ENCODE results near the gene CSMD2.

CSMD2 gene

DNA sequence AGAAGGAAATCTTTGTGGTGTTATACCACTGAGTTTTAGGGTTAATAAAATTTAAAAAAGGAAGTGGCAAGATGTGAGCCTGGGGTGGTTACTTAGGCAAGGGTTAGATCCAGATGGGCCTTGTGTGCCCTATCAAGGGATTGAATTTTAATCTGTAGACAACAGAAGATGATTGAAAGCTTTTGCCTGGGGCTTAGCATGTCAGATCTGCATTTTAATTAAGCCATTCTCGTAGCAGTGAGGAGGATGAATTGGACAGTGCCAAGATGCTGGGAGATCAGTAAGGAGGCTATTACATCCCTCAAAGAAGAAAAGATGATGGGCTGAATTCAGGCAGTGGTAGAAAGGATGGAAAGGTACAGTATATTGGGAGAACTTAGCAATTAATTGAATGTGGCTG lies 258.9 kb downstream of the CSMD2 start:
- DNase-seq = no peak

DNA sequence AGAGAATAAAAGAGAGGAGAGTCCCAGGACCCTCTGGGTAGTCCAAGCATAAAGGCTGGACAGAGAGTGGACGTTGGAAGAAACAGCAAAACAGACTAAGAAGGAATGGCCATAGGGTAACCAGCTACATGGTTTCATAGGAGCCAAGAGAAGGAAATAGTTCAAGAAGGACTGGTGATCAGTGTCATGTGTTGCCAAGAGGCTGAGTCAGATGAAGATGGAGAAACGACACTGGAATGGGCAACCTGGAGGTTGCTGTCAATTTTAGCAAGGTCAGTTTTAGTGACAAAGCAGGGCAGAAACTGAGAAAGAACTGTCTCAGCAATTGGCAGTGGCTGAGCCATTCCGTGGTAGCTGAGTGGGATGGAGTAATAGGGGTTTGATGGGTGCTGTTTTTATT lies 259.8 kb downstream of the CSMD2 start:
- DNase-seq = no peak

DNA sequence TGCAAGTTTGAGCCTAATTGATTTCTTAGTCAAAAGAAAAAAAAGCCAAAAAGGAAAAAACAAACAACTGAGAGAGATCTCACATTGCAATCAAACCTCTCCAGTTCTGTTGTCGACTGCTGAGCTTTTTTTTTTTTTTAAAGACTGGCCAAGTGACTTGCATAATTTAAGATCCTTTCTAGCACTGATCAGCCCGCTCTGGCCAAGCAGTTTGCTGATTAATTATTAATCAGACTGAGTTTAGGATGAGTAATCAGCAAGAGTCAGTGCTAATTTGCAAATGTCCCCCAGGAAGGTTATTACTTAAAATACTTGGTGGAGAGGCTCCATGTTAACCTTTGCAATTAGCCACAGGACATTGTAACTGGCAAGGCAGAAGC lies 261.8 kb downstream of the CSMD2 start:
- DNase-seq = no peak

DNA sequence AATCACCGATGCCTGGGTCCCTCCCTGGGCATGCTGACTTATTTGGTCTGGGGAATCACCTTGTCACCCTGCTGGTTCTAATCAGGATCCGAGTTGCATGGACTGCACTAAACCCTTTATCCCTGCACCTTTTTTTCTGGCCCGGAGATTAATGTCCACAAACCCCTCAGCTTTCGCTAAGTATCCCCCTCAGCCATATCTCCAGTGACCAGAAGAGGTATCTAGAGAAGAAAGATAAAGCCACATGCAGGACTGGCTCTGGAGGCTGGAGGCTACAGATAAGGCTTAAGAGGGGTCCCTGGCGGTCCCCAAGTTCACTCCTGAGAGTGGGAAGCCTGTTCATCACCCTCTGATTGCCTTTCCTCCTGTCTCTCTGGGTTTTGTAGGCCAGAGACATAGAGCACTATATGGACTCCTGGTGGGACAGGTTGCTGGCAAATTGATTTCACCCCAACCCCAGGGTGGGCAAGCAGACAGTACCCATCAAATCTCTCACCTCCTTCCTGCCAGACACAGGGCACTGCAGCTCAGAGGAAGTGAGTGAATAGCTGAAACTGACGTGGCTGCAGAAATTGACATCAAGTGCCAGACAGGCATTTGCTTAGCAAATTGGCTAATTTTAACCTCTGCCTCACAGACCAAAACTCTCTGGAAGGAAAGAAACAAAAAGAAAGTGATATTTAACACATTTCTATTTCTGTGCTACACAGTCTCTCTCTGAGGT lies 262.4 kb downstream of the CSMD2 start:
- DNase-seq = no peak

DNA sequence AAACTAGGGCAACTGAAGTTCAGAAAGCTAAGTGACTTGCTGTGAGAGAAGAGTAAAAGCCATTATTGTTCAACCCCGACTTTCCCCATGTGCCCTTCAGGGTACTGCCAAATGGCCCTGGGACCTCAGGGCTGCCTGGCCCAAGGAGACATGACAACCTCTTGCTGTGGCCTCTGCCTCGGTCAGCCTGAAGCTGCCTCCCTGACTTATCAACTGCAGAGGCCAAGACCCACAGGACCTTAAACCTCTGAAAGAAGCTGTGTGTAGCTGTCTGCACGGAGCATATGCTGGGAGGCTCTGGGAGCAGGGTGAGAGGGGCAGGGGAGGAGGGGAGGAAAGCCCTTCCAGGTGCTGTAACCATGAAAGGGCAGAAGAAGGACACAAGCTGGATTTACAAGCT lies 265.3 kb downstream of the CSMD2 start:
- no peak for DNase-seq

DNA sequence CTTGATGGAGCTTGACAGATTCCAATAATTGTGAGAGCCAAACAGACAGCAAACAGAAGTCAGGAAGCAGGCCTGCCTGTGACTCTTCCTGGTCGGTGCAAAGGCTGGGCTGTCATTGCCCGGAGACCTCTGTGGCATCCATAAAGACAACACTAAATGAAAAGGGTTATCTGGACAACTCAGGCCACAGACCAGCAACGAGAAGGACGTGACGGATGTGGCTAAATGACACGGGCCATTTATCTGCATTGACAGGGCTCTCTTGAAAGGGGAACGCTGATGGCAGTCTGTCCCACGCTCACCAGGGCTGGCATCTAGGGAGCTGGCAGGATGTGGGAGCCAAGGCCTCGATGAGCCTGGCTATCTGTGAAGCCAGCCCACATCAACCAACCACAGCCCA lies 266.1 kb downstream of the CSMD2 start:
- DNase-seq = no peak

DNA sequence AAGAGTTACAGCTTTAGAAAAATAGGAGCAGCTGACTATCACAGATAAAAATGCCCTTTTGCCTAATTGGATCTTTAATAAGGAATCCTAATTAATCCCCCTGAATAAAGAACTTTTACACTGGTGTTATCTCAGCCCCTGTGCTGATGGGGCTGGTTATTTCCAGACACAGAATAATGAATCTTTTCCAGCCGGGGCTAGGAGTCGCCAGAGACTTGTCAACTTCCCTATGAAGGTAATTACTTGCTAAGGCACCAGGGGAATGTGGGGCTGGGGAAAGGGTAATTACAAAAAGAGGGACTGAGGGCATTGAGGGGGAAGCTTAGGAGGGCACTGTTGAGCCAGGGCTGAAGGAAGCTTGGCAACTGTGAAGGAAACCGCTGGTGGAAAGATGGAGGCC lies 266.6 kb downstream of the CSMD2 start:
- no peak for DNase-seq

DNA sequence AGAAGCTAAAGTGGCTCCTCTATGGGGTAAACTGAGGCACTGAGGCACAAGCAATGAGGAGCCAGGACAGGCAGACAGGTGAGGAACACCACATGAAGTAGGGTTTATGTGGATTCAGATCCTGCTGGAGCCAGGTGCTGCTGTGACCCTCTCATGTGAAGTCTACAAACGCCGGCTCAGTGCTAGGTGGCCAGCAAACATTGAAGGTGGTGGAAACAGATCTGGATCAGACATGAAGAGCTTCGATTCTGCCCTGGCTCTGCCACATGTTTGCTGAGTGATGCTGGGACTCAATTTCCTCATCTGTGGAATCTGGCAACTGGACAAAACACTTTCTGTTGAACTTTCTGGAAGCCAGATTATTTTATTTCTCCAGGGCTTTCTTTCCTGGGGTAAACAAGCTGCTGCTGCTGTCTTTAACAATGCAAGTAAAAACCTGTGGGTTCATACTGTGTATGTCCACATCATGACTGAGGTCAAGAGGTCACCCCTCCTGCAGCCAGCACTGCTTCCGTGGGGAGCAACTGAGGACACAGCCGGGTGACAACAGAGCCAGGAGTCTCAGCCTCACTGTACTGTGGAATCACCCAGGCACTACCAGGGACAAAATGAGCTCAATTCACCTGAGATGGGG lies 267.8 kb downstream of the CSMD2 start:
- DNase-seq = no peak

DNA sequence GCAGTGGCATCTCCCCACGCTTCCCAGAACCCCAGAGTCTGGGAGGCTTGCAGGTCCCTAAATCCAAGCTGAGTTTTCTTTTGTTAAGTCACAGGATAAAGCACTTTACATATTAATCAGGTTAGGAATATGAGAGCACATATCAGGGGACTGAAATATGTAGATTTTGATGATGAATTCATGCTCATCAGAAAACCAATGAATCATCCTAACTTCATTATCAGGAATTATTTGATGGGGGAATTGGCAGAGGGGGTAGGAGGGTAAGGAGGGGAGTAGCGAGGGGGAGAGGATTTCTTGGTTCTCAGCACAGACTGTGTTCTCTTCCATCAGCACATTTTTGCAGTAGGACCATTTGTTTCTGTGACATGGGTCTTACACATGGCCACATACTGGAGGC lies 269.1 kb downstream of the CSMD2 start:
- peak in 1 of 51 donors; percentile 9 for DNase-seq

DNA sequence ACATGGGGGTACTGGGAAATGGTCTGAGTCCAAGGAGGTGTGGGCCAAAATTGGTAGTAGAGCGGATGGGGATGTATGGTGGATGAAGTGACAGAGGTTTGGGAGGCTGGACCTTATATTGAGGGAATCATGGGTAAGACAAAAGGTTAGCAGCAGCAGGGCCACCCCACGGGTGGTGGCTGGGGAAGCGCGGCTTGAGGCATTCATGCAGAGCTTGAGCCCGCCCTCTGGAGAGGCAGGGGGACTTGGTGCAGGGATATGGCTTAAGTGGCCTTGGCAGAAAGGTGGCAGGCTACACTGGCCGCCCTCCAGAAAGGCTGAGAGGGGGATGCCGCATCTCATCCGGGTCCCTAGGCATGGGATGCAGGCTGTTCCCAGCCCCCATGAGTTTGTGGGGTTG lies 269.6 kb downstream of the CSMD2 start:
- no peak for DNase-seq

DNA sequence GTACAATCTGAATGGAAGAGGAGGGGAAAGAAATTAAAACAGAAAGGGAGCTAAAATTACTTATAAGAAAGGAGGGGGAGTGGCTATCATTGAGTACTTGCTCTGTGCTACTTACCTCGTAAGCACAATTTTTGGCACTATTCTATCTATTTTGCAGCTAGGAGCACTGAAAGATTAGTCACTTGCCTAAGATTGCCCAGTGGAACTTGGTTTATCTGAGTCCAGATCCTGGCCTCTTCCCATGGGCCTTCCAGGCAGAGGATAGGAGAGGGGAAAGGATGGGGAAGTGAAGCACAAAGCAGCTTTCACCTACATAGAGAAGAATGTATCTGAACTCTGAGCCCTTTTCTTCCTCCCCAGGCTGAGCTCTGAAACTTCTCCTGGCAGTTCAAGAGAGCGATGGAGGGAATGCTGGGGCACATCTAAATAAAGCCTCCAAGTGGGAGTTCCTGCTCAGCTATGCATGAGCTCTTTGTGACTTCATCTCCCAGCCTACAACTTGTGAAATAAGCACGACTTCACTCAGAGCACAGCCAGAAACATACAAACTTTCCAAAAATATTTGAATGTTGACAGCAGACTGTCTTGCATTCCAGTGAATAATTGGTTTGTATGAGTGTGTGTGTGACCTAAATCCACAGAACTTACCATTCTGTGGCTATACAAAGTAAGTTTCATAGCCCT lies 271.7 kb downstream of the CSMD2 start:
- DNase-seq = peak in 2 of 51 donors; percentile 35 to 43

DNA sequence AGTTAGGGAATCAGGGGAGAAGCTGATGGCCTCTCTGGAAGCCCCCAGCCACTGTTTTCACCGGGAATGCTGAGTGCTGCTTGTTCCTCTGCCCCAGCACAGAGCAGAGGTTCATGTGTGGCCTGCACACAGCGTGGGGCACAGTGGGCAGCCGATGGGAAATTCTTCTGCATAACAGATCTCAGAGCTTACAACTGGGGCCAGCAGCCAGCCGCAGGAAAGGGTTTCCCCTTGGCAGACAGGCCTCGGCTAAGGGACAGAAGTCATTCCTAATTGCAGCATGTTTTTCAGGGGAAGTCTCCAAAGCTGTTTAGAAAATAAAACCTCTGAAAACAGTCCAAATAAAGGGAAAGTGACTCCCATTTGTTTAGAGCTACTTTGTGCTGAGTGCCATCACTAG lies 278.5 kb downstream of the CSMD2 start:
- DNase-seq = peak in 3 of 51 donors; percentile 8 to 26 (median 17)

DNA sequence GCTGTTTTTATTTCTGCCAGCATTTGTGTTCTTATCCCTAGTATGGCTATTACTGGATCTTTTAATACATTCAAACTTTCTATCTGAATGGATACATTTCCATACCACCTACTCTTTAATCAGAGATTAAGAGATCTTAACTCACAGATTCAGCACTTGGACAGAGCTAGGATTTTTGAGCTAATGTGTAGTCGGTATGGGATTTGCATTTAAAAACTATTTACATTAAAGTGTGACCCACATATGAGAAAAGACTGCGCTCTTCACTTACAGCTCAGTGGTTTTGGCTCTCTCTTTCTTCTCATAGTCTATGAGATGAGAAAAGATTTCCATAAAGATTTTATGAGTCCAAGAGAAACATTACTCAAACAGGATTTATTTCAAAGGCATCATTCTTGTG lies 284.7 kb downstream of the CSMD2 start:
- no peak for DNase-seq

DNA sequence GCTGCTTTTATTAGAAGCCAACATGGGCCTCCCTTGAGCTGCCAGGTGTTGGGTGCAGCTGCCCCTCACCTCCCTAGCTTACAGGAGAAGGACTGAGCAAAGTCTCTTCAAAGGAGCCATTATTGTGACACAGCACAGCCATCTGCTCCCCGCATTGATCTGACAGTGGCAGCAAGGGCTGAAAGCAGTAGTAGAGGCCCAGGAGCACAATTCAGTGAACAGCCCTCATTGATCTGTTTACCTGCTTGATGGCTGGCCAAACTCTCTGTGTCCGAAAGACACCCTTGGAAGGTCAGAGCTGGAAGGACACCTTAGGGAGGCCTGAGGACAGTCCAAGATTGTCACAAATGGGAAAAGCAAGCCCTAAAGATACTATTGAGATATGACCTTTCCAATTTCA lies 286.6 kb downstream of the CSMD2 start:
- DNase-seq = no peak

DNA sequence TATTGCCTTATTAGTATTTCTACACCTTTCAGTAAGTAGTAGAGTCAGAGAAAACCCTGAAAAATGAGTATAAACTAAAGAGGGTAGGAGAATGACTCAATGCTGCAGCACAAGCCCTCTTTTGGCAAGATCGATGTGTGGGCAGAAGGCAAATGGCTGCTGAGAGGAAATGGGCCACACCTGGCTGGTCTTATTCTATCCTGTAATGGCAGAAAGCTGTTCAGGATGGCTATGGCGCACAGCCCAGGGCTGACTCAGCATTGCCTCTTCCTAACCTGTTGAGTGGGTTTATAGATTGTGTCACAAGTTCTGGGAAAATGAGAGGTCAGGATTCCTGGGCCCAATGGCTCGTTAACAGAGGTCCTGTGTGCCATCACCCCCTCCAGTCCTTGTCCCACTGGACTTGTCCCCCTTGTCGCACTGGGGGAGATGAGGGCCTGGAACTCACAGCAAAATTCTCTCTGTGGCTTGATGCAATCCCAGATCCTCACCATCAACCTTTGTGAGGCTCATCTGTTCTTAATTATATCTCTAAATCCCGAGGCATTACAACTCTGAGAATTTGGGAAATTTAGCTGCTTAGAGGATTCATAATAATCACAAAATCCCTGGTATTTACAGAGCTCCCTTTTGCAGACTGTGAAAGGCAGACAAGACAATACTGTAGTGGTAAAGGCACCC lies 287.9 kb downstream of the CSMD2 start:
- DNase-seq = peak in 3 of 51 donors; percentile 6 to 55 (median 6)

DNA sequence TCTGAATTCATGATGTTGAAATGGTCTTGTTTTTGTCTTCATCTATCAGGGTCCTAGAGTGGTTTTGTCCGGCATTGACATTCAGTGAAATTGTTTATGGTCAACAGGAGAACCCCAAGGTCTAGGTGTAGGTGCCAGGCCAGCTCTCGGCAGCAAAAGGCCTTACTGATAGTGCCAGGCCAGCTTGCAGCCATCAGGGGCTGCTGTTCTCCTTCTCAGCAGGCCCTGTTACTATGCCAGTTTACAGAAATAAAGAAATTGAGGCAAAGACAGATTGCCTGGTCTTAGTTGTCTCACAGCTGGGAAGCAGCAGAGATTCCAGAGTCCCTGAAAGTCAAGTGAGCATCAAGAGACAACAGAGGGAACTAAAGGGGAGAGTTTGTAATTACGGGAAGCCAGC lies 289.2 kb downstream of the CSMD2 start:
- DNase-seq = peak in 11 of 51 donors; percentile 7 to 35 (median 17)

DNA sequence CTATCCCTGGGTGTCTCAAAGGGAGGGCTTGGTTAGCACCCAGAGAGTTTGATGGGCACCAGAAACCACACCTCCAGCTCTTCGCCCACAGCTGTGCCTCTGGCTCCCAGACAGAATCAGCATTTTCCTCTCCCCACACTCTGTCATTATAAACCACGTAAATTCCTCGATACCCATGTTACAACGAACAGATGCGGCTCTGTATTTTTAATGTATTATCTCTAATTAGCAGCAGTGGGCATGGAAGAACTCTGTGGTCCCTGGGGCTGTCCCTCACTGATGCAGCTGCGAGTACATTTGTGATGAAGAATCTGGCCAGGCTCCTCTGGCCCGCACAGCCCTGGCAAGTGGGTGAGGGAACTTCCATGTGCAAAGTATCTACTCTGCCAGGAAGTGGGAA lies 290.4 kb downstream of the CSMD2 start:
- DNase-seq = no peak

DNA sequence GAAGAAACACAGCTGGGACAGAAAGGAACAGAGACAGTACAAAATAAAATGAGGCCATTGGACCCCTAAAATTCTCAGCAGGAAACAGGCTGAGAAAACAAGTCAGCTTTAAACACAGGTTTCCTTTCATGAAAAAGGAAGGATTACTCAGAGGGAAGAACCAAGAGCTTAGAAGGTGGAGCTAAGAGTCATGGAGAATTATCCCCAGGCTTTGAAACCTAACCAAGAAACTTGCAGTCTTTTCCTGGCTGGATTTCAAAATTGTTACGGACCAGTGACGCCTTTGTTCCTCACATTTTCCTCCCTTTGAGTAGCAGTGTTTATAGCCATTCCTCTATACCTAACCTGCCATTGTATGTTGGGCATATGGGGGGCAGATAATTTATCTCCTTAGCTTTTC lies 292.3 kb downstream of the CSMD2 start:
- no peak for DNase-seq

DNA sequence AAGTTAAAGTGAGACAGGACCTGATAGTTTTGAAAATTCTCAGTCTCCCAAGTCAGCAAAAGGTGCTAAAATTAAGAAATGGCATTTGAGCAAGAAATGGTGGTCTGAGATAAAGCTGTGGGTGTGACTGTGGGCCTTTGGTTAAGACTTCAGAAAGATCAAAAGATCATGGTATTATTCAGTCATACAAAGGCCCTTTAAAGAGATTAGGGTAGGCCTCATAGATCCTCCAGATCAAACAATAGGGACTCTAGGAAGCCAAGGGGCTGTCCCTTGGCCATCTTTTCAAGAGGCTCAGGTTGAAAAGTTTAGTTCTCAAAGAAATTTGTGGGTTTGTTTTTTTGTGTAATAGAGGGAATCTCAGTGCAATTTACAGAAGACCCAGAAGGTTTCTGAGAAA lies 292.8 kb downstream of the CSMD2 start:
- DNase-seq = no peak

DNA sequence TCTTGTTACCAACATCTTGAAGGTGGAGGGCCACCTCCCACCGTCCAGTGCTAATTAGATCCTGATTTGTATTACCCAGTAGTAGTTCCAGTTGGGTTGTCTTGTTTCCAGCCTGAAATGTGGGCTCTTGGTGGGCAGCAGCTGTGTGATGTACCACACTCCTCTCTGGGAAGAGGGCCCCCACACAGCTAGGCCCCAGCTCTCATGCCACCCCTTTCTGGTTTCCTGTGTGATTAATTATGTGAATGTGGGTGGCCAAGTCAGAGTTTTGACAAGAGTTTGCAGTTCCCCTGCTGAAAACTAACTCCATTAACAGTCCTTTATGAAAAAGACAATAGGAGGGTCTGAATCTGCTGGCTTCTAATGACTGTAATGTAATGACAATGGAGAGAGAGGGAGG lies 297.3 kb downstream of the CSMD2 start:
- DNase-seq = no peak

DNA sequence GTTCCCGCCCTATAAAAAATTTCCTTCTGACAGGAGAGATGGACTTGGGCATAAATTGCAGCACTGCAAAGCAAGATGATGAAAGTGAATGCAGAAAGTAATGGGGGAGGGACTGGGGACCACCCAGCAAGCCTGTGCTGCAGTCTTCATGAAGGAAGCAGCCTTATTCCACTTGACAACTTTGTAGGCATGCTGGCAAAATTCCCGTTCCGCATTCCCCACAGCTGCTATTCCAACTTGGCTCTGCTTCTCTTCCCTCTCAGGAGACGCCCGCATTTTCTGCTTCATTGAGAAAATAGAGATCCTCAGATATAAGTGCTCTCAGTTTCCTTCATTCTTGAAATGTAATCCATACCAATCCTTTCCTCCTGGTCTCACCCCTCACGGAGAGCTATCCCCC lies 298.7 kb downstream of the CSMD2 start:
- DNase-seq = no peak

All from hypothalamus (tissue), 51 donors.